ENCODE data around the gene PRR19.

DNA sequence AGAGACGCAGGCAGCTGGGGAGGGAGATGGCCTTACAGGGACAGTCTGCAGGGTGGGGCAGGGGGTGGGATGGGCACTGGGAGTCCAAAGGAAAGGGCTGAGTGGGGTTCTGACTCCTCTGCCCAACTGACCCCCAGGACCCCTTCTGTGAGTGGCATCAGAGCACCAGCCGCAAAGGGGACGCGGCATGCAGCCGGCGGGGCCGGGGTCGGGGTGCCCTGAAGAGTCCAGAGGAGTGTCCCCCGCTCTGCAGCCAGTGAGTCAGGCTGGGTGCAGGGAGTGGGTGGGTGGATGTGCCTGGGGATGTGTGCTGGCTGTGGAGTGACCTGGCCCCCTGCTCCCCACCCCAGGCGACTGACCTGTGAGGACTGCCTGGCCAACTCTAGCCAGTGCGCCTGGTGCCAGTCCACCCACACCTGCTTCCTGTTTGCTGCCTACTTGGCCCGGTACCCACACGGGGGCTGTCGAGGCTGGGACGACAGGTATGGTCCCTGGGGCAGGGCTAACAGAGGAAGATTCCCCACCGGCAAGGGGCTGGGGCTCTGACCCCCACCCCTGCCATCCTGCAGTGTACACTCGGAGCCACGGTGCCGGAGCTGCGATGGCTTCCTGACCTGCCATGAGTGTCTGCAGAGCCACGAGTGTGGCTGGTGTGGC is 49.3 kb downstream of the PRR19 start:
- no peak for TF ChIP-seq POLR2AphosphoS5 (IDR thresholded peaks at IDR 0.05; ENCODE audit: low read depth, low read length)
- no peak for TF ChIP-seq MAX (IDR thresholded peaks at IDR 0.05)
- no peak for TF ChIP-seq ZBTB33 (IDR thresholded peaks at IDR 0.05; ENCODE audit: extremely low read depth, insufficient replicate concordance, low read length)
- no peak for TF ChIP-seq SIN3A (IDR thresholded peaks at IDR 0.05; ENCODE audit: low read depth)
- TF ChIP-seq SRF (IDR thresholded peaks at IDR 0.05; ENCODE audit: low read depth): no peak
- no peak for TF ChIP-seq RAD21 (IDR thresholded peaks at IDR 0.05; ENCODE audit: low read depth)
- TF ChIP-seq EZH2 (IDR thresholded peaks at IDR 0.05): no peak
- no peak for TF ChIP-seq CTCF (IDR thresholded peaks at IDR 0.05 in 2 of 3, conservative IDR thresholded peaks at IDR 0.05 in 1 of 3; ENCODE audit: borderline replicate concordance in 1 of 3, insufficient read depth in 1 of 3, low read depth in 2 of 3, low read length in 2 of 3)
- TF ChIP-seq TCF7L2 (IDR thresholded peaks at IDR 0.05; ENCODE audit: borderline replicate concordance, extremely low read depth, insufficient read depth, insufficient read length): no peak
- no peak for TF ChIP-seq POLR2A (IDR thresholded peaks at IDR 0.05; ENCODE audit: borderline replicate concordance, extremely low read depth, insufficient read depth, insufficient read length)

Data from HCT116 (cell line).